Astrocyte (in vitro differentiated cells and primary cell): ENCODE results near the gene POTEC.
"Not testable (repeated sequence)": the region's sequence is repeated elsewhere in the genome, so short reads cannot be mapped to it uniquely, and the experiment has no call there.

Experiments used
- CTCF ChIP-seq: IDR thresholded peaks from 2 replicates; pipeline ENCODE4 v1.5.1; 2011; ENCODE audit warnings: low read depth, mild to moderate bottlenecking, inconsistent platforms, low read length, moderate library complexity; ENCODE audit not compliant: insufficient read depth
- EZH2 ChIP-seq: IDR thresholded peaks from 2 replicates; pipeline ENCODE4 v1.6.1; 2012; ENCODE audit warnings: mild to moderate bottlenecking, low read length, inconsistent platforms; ENCODE audit not compliant: insufficient read depth

DNA sequence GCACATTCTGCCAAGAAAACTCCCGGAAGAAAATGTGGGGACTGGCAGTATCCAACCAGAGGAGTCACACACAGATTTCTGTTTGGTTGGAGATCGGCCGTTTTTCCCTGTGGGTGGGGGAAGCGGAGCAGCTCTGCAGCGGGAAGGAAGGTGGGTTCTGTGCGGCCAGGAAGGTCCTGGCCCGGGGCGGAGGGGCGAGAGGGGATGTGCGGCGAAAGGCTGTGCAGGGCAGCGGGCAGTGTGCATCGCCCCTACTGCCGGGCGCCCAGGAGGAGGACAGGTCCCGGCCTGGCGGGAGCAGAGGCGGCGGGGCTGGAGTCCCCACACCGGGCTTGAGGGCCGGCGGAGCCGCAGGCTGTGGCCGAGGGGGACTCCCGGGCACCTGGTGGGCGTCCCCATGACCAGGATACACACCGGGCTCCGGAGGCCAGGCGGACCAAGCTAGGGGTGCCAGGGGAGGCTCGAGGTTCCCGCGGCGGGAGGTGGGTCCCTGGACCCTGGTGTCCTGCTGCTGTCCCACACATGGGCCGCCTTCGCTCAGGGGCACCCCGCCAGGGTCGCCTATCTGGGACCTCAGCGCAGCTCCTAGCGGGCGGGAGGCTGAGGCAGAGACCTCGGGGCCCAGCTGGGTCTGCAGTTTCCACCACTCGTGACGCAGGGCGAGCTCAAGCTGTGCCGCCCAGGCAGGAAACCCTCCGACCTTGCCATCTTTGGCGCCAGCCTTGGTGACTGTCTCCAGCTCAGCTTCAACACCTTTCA is 54.0 kb downstream of the POTEC start:
- TF ChIP-seq CTCF, EZH2: not testable (repeated sequence)
